Femur (tissue), 1 donor: ENCODE measurements around the gene MED12L.

Experiments used
- DNase-seq: peaks from one replicate; pipeline ENCODE4 v3.0.0-alpha.2; 2017

The MED12L gene

GRCh38 chr3:151479452-151479851 lies 394.0 kb downstream of the MED12L start:
- DNase-seq, result no peak

DNA sequence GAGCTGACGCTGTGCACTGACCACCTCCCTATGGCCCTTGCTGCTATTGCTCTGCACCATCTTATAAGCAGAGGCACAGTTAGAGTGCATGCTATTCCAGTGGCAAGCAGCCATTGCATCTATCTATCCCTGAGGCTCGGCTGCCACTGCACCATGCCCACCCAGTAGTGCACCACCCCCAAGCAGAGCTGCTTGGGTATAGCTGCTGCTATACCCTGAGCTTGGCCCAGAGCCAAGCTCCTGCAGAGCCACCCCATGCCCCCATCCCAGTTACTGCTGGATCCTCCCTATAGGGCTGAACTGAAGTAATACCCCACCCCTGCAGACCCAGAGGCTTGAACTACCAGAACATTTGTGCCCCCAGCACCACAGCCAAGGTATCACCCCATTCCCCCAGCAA lies 395.0 kb downstream of the MED12L start:
- DNase-seq, result no peak

- DNase-seq, result no peak
Observed at GRCh38 chr3:151483488-151483887, 398.0 kb downstream of the MED12L start.

- no peak for DNase-seq
Observed at GRCh38 chr3:151483961-151484520, 398.6 kb downstream of the MED12L start.
